Ascending aorta (tissue), 2 donors: ENCODE data around the gene SLC35G4. TPM values are rescaled to one million over a fixed set of nuclear protein-coding genes. Genes with fewer than 3 reads are reported as not detected.

ENCODE experiments used
- DNase-seq, 2 donors: peaks; one replicate each; pipeline ENCODE4 v3.0.0-alpha.2; 2019; ENCODE audit warnings: low spot score in 2 of 2
- H3K27ac ChIP-seq, 2 donors: fragments of 200-600 bp; sonication (generic); one replicate each; pipeline ENCODE4 v1.5.1; 2016 to 2017; ENCODE audit warnings: mild to moderate bottlenecking in 1 of 2
- H3K27me3 ChIP-seq: fragments of 200-600 bp; sonication (generic); one replicate; pipeline ENCODE4 v1.5.1; 2017
- H3K36me3 ChIP-seq, 2 donors: fragments of 200-600 bp; sonication (generic); one replicate each; pipeline ENCODE4 v1.5.1; 2016
- H3K4me1 ChIP-seq, 2 donors: fragments of 200-600 bp; sonication (generic); one replicate each; pipeline ENCODE4 v1.5.1; 2016 to 2017; ENCODE audit warnings: mild to moderate bottlenecking in 1 of 2
- H3K4me3 ChIP-seq, 2 donors: fragments of 200-600 bp; sonication (generic); one replicate each; pipeline ENCODE4 v1.5.1; 2016 to 2017; ENCODE audit warnings: mild to moderate bottlenecking in 1 of 2
- H3K9me3 ChIP-seq, 2 donors: fragments of 200-600 bp; sonication (generic); one replicate each; pipeline ENCODE4 v1.5.1; 2016
- CTCF ChIP-seq, 3 experiments: fragments of 200-600 bp in 2 of 3; fragments of 450-650 bp in 1 of 3; sonication (generic) in 2 of 3; IDR thresholded peaks; one replicate each; pipeline ENCODE4 v1.5.1; 2016 to 2019; ENCODE audit warnings: antibody characterized with exemption in 3 of 3, mild to moderate bottlenecking in 1 of 3, moderate library complexity in 1 of 3
- intact Hi-C: fragments of 100-400 bp; cut with DNase I; formaldehyde crosslinking; loops from one replicate; pipeline ENCODE4 v1.15.1; 2023
- total RNA-seq: library from RNA; depleted of rRNA; stranded (reverse); fragments of >200 nt; gene quantifications from one replicate; pipeline ENCODE4 v1.1.0, GENCODE V29; 2016

SLC35G4 gene
- total RNA-seq, 1 donor from 2014 or later, result not detected

GRCh38 chr18:11570769-11571412, 38.5 kb upstream of the SLC35G4 start:
- no peaks in the 10 kb centered on the region for H3K9me3 ChIP-seq
- TF ChIP-seq CTCF (IDR thresholded peaks at IDR 0.05), result no peak
- no peak for DNase-seq
- no peaks in the 10 kb centered on the region for H3K4me1 ChIP-seq
- H3K27ac ChIP-seq, result no peak overlapping the region
- no peaks in the 10 kb centered on the region for H3K27me3 ChIP-seq
- no peak overlapping the region for H3K4me3 ChIP-seq
- H3K36me3 ChIP-seq, result no peaks in the 10 kb centered on the region
- intact Hi-C loops, result no loop called here

GRCh38 chr18:11572201-11572600, 37.2 kb upstream of the SLC35G4 start:
- intact Hi-C loops, result no loop called here
- Histone ChIP-seq H3K36me3 (no peaks in the 10 kb centered on the region), H3K4me1 (no peaks in the 10 kb centered on the region), H3K27me3 (no peaks in the 10 kb centered on the region), H3K9me3 (no peaks in the 10 kb centered on the region), H3K4me3 (no peak overlapping the region), H3K27ac (no peak overlapping the region)
- no peak for DNase-seq
- no peak for TF ChIP-seq CTCF (IDR thresholded peaks at IDR 0.05)

GRCh38 chr18:11574545-11574944, 34.9 kb upstream of the SLC35G4 start:
- Histone ChIP-seq H3K4me3 (no peak overlapping the region), H3K27ac (no peak overlapping the region), H3K36me3 (no peaks in the 10 kb centered on the region), H3K4me1 (no peaks in the 10 kb centered on the region), H3K27me3 (no peaks in the 10 kb centered on the region), H3K9me3 (no peaks in the 10 kb centered on the region)
- TF ChIP-seq CTCF (IDR thresholded peaks at IDR 0.05), result no peak
- DNase-seq, result no peak
- intact Hi-C loops, result no loop called here

GRCh38 chr18:11577271-11578112, 31.9 kb upstream of the SLC35G4 start:
- Histone ChIP-seq H3K27me3 (no peaks in the 10 kb centered on the region), H3K27ac (no peak overlapping the region), H3K36me3 (no peaks in the 10 kb centered on the region), H3K9me3 (no peaks in the 10 kb centered on the region), H3K4me1 (no peaks in the 10 kb centered on the region), H3K4me3 (no peak overlapping the region)
- intact Hi-C loops, result no loop called here
- DNase-seq, result no peak
- TF ChIP-seq CTCF (IDR thresholded peaks at IDR 0.05), result no peak

GRCh38 chr18:11578799-11579198, 30.6 kb upstream of the SLC35G4 start:
- intact Hi-C loops, result no loop called here
- no peak for TF ChIP-seq CTCF (IDR thresholded peaks at IDR 0.05)
- no peaks in the 10 kb centered on the region for H3K27me3 ChIP-seq
- no peak overlapping the region for H3K4me3 ChIP-seq
- no peak overlapping the region for H3K27ac ChIP-seq
- no peaks in the 10 kb centered on the region for H3K9me3 ChIP-seq
- no peak for DNase-seq
- H3K36me3 ChIP-seq, result no peaks in the 10 kb centered on the region
- H3K4me1 ChIP-seq, result no peaks in the 10 kb centered on the region
